ENCODE results near the gene HAGH.
A peak's percentile ranks its signal among the peaks of the same experiment; 100 is the strongest.

The HAGH gene

GRCh38 chr16:1831186-1832075 is 4.8 kb upstream of the HAGH start:
- no peak for DNase-seq (ENCODE audit: low spot score)

GRCh38 chr16:1830213-1830612 is 3.6 kb upstream of the HAGH start:
- DNase-seq (ENCODE audit: low spot score): no peak

GRCh38 chr16:1828645-1829410 is 2.2 kb upstream of the HAGH start:
- DNase-seq (ENCODE audit: low spot score): no peak

GRCh38 chr16:1825864-1826690 is 548 bp downstream of the HAGH start:
- DNase-seq (ENCODE audit: low spot score): no peak

- DNase-seq (ENCODE audit: low spot score): no peak
Measured at GRCh38 chr16:1825381-1825863, 1.2 kb downstream of the HAGH start.

- peak; percentile 64 for DNase-seq (ENCODE audit: low spot score)
Measured at GRCh38 chr16:1823821-1824220, 2.8 kb downstream of the HAGH start.

- no peak for DNase-seq (ENCODE audit: low spot score)
Measured at GRCh38 chr16:1822801-1823200, 3.8 kb downstream of the HAGH start.

- DNase-seq (ENCODE audit: low spot score): no peak
Measured at GRCh38 chr16:1821861-1822611, 4.6 kb downstream of the HAGH start.

- DNase-seq (ENCODE audit: low spot score): no peak
Measured at GRCh38 chr16:1820946-1821290, 5.7 kb downstream of the HAGH start.

- no peak for DNase-seq (ENCODE audit: low spot score)
Measured at GRCh38 chr16:1820096-1820945, 6.3 kb downstream of the HAGH start.

GRCh38 chr16:1819611-1820010 is 7.0 kb downstream of the HAGH start:
- DNase-seq (ENCODE audit: low spot score): no peak

- DNase-seq (ENCODE audit: low spot score): no peak
Measured at GRCh38 chr16:1818873-1819525, 7.6 kb downstream of the HAGH start.

GRCh38 chr16:1818204-1818872 is 8.3 kb downstream of the HAGH start:
- DNase-seq (ENCODE audit: low spot score): no peak

GRCh38 chr16:1817716-1818115 is 8.9 kb downstream of the HAGH start:
- no peak for DNase-seq (ENCODE audit: low spot score)

GRCh38 chr16:1817276-1817589 is 9.4 kb downstream of the HAGH start:
- no peak for DNase-seq (ENCODE audit: low spot score)

- no peak for DNase-seq (ENCODE audit: low spot score)
Measured at GRCh38 chr16:1816396-1817275, 10.0 kb downstream of the HAGH start.

GRCh38 chr16:1815461-1815860 is 11.2 kb downstream of the HAGH start:
- no peak for DNase-seq (ENCODE audit: low spot score)

- peak; percentile 88 for DNase-seq (ENCODE audit: low spot score)
Measured at GRCh38 chr16:1812732-1813163, 13.9 kb downstream of the HAGH start.

GRCh38 chr16:1810536-1810935 is 16.1 kb downstream of the HAGH start:
- DNase-seq (ENCODE audit: low spot score): no peak
